Measurements from ENCODE around the gene CGB2. TPM values are rescaled to one million over a fixed set of nuclear protein-coding genes. Genes with fewer than 3 reads are reported as not detected.
"Not testable (repeated sequence)": the region's sequence is repeated elsewhere in the genome, so short reads cannot be mapped to it uniquely, and the experiment has no call there.

Gene CGB2
- total and polyA plus RNA-seq, 2 of the 4 experiments (the other 2 are of a cell fraction), result not detected

DNA sequence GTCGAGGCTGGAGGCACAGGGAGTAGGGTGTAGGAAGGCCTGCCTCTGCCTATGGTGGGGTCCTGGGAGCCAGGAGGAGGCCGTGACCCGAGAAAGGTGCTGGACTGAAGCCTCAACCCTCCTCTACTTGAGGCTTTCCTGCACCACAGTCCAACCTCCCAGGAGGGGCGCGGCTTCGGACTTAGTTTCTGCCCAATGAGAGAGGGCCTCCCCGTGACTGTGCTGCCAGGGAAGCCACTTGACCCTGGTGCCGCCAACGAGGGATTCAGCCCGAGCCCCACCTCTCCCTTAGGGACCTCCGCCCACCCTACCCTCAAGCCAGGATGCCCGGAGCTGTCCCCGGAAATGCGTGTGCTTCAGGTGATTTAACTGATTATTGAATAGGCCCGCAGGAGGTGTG is 7.5 kb upstream of the CGB2 start, which contains the start of gene CGB3:
CGB3 (minus strand) TSS at position 101 of the 400 bp plus-strand sequence. CDS start 362 bp downstream, outside the sequence.
- H2BK20ac ChIP-seq (ENCODE audit: low read depth, low read length); H3K9ac ChIP-seq (ENCODE audit: low read depth, low read length); H3K56ac ChIP-seq (ENCODE audit: extremely low read depth, insufficient read depth, low read length); H2BK5ac ChIP-seq (ENCODE audit: low read depth, low read length, poor library complexity, severe bottlenecking); DNase-seq; H3K27ac ChIP-seq (ENCODE audit: insufficient read depth, low read length); H3K14ac ChIP-seq (replicated peaks; ENCODE audit: low read depth, low read length); ATAC-seq (ENCODE audit: low read depth); H4K20me1 ChIP-seq (ENCODE audit: insufficient read depth, low read length); H3K27me3 ChIP-seq (ENCODE audit: control insufficient read depth, insufficient read depth, low read length); H3K23ac ChIP-seq (ENCODE audit: low read depth, low read length); H3K4me2 ChIP-seq (ENCODE audit: low read depth, low read length); BruUV-seq (replicated peaks); H2BK15ac ChIP-seq (ENCODE audit: low read depth, low read length); H3K36me3 ChIP-seq (ENCODE audit: control insufficient read depth, insufficient read depth, low read length); H3K79me1 ChIP-seq (ENCODE audit: low read depth in 1 of 2, low read length in 2 of 2); H3K18ac ChIP-seq (ENCODE audit: low read depth, low read length); H3K9me1 ChIP-seq (ENCODE audit: insufficient read depth, low read length); POLR2A ChIA-PET (ENCODE audit: unreplicated experiment); H4K8ac ChIP-seq (ENCODE audit: low read depth in 2 of 2, low read length in 2 of 2); H4K5ac ChIP-seq (ENCODE audit: low read depth, low read length); H2BK120ac ChIP-seq (ENCODE audit: low read depth, low read length); H2AFZ ChIP-seq (replicated peaks; ENCODE audit: low read length, poor library complexity); H3K9me3 ChIP-seq (ENCODE audit: control insufficient read depth, insufficient read depth, low read length); dilution Hi-C loops (cut with HindIII; ENCODE audit: low sequenced_read_pairs, unreplicated experiment); H2AK5ac ChIP-seq (ENCODE audit: low read depth, low read length); H3K4me1 ChIP-seq (ENCODE audit: control insufficient read depth, insufficient read depth, low read length); H4K91ac ChIP-seq (ENCODE audit: insufficient read depth, low read depth, low read length); H2AK9ac ChIP-seq (replicated peaks; ENCODE audit: low read depth, low read length, poor library complexity); H3K4ac ChIP-seq (ENCODE audit: low read depth, low read length); intact Hi-C loops (cut with micrococcal nuclease); in situ Hi-C loops (cut with MboI; ENCODE audit: low sequenced_read_pairs); CTCF ChIA-PET; H3K4me3 ChIP-seq (ENCODE audit: insufficient read depth, low read depth, low read length): not testable (repeated sequence)
- no CpG with 5 or more reads among the region's 15 CpGs for WGBS, 2 experiments (ENCODE audit: extremely low coverage in 2 of 2, insufficient read length in 1 of 2)

GRCh38 chr19:49025088-49025487 is 6.6 kb upstream of the CGB2 start:
- H3K9ac ChIP-seq (ENCODE audit: low read depth, low read length); H3K14ac ChIP-seq (replicated peaks; ENCODE audit: low read depth, low read length); H3K79me1 ChIP-seq (ENCODE audit: low read depth in 1 of 2, low read length in 2 of 2); BruUV-seq (replicated peaks); DNase-seq; H3K27ac ChIP-seq (ENCODE audit: insufficient read depth, low read length); H3K4me2 ChIP-seq (ENCODE audit: low read depth, low read length); H2BK15ac ChIP-seq (ENCODE audit: low read depth, low read length); H3K56ac ChIP-seq (ENCODE audit: extremely low read depth, insufficient read depth, low read length); H4K20me1 ChIP-seq (ENCODE audit: insufficient read depth, low read length); H2AK5ac ChIP-seq (ENCODE audit: low read depth, low read length); H3K4ac ChIP-seq (ENCODE audit: low read depth, low read length); H3K4me1 ChIP-seq (ENCODE audit: control insufficient read depth, insufficient read depth, low read length); H3K23ac ChIP-seq (ENCODE audit: low read depth, low read length); H2AFZ ChIP-seq (replicated peaks; ENCODE audit: low read length, poor library complexity); CTCF ChIA-PET; H3K9me3 ChIP-seq (ENCODE audit: control insufficient read depth, insufficient read depth, low read length); in situ Hi-C loops (cut with MboI; ENCODE audit: low sequenced_read_pairs); ATAC-seq (ENCODE audit: low read depth); H2BK5ac ChIP-seq (ENCODE audit: low read depth, low read length, poor library complexity, severe bottlenecking); H2AK9ac ChIP-seq (replicated peaks; ENCODE audit: low read depth, low read length, poor library complexity); H3K4me3 ChIP-seq (ENCODE audit: insufficient read depth, low read depth, low read length); H3K9me1 ChIP-seq (ENCODE audit: insufficient read depth, low read length); H4K91ac ChIP-seq (ENCODE audit: insufficient read depth, low read depth, low read length); H3K27me3 ChIP-seq (ENCODE audit: control insufficient read depth, insufficient read depth, low read length); H4K5ac ChIP-seq (ENCODE audit: low read depth, low read length); POLR2A ChIA-PET (ENCODE audit: unreplicated experiment); dilution Hi-C loops (cut with HindIII; ENCODE audit: low sequenced_read_pairs, unreplicated experiment); H2BK120ac ChIP-seq (ENCODE audit: low read depth, low read length); H3K18ac ChIP-seq (ENCODE audit: low read depth, low read length); H3K36me3 ChIP-seq (ENCODE audit: control insufficient read depth, insufficient read depth, low read length); H4K8ac ChIP-seq (ENCODE audit: low read depth in 2 of 2, low read length in 2 of 2); intact Hi-C loops (cut with micrococcal nuclease); H2BK20ac ChIP-seq (ENCODE audit: low read depth, low read length): not testable (repeated sequence)
- WGBS, 2 experiments (ENCODE audit: extremely low coverage in 2 of 2, insufficient read length in 1 of 2), result no CpG with 5 or more reads among the region's 6 CpGs

Measured in IMR-90 (cell line).